H7 (cell line): Measurements from ENCODE around the gene SUB1. TPM values are rescaled to one million over a fixed set of nuclear protein-coding genes. Genes with fewer than 3 reads are reported as not detected.
"Not testable (repeated sequence)": the region's sequence is repeated elsewhere in the genome, so short reads cannot be mapped to it uniquely, and the experiment has no call there.

Experiments
- DNase-seq: peaks from one replicate; pipeline ENCODE4 v3.0.0; 2012
- H3K27me3 ChIP-seq: 2 replicates; pipeline ENCODE4 v1.6.0; 2011; ENCODE audit warnings: mild to moderate bottlenecking, low read length; ENCODE audit not compliant: control insufficient read depth, insufficient read depth
- H3K36me3 ChIP-seq: replicated peaks from 2 replicates; pipeline ENCODE4 v1.5.1; 2011; ENCODE audit warnings: low read length; ENCODE audit not compliant: control insufficient read depth, insufficient read depth
- H3K4me3 ChIP-seq: 2 replicates; pipeline ENCODE4 v1.5.1; 2011; ENCODE audit warnings: low read depth, mild to moderate bottlenecking, control low read depth, low read length, moderate library complexity; ENCODE audit not compliant: insufficient read depth
- total RNA-seq: library from RNA; depleted of rRNA; stranded (reverse); fragments of >200 nt; shearing (Covaris generic); gene quantifications from 2 replicates; pipeline ENCODE4 v1.2.3, GENCODE V29; 2014

The SUB1 gene
- total RNA-seq, 1 experiment from 2014 or later: 138 TPM

- DNase-seq, H3K27me3 ChIP-seq, H3K4me3 ChIP-seq, H3K36me3 ChIP-seq: not testable (repeated sequence)
These were observed 31.1 kb upstream of the SUB1 start for GRCh38 chr5:32554181-32554780.

- DNase-seq, H3K36me3 ChIP-seq, H3K27me3 ChIP-seq, H3K4me3 ChIP-seq: not testable (repeated sequence)
These were observed 28.8 kb upstream of the SUB1 start for GRCh38 chr5:32556543-32556942.

- DNase-seq: no peak
- no peaks in the 10 kb centered on the region for H3K36me3 ChIP-seq
- H3K4me3 ChIP-seq: no peak overlapping the region
- H3K27me3 ChIP-seq: no peaks in the 10 kb centered on the region
These were observed 25.9 kb upstream of the SUB1 start for GRCh38 chr5:32559411-32559810.

GRCh38 chr5:32559921-32560320 lies 25.4 kb upstream of the SUB1 start:
- Histone ChIP-seq H3K27me3 (no peaks in the 10 kb centered on the region), H3K36me3 (no peaks in the 10 kb centered on the region)

GRCh38 chr5:32562056-32562455 lies 23.3 kb upstream of the SUB1 start:
- H3K27me3 ChIP-seq: no peaks in the 10 kb centered on the region
- no peak overlapping the region for H3K4me3 ChIP-seq
- no peak for DNase-seq
- no peaks in the 10 kb centered on the region for H3K36me3 ChIP-seq

More at GRCh38 chr5:32559921-32560320, 25.4 kb upstream of the SUB1 start:
- H3K4me3 ChIP-seq: no peak overlapping the region
- DNase-seq: no peak

GRCh38 chr5:32562843-32563242 lies 22.5 kb upstream of the SUB1 start:
- no peaks in the 10 kb centered on the region for H3K27me3 ChIP-seq
- no peak for DNase-seq

GRCh38 chr5:32563614-32564013 lies 21.7 kb upstream of the SUB1 start:
- H3K4me3 ChIP-seq: no peak overlapping the region
- H3K27me3 ChIP-seq: no peaks in the 10 kb centered on the region
- no peak for DNase-seq
- H3K36me3 ChIP-seq: no peaks in the 10 kb centered on the region

More at GRCh38 chr5:32562843-32563242, 22.5 kb upstream of the SUB1 start:
- H3K4me3 ChIP-seq: no peak overlapping the region
- no peaks in the 10 kb centered on the region for H3K36me3 ChIP-seq

GRCh38 chr5:32565145-32565544 lies 20.2 kb upstream of the SUB1 start:
- Histone ChIP-seq H3K4me3 (no peak overlapping the region), H3K27me3 (no peaks in the 10 kb centered on the region), H3K36me3 (no peaks in the 10 kb centered on the region)
- DNase-seq: no peak

GRCh38 chr5:32566319-32567111 lies 18.8 kb upstream of the SUB1 start:
- no peak for DNase-seq
- no peaks in the 10 kb centered on the region for H3K27me3 ChIP-seq
- no peak overlapping the region for H3K4me3 ChIP-seq
- no peaks in the 10 kb centered on the region for H3K36me3 ChIP-seq

GRCh38 chr5:32571128-32571527 lies 14.2 kb upstream of the SUB1 start:
- DNase-seq: no peak
- Histone ChIP-seq H3K27me3 (no peaks in the 10 kb centered on the region), H3K4me3 (no peak overlapping the region), H3K36me3 (no peaks in the 10 kb centered on the region)

GRCh38 chr5:32572778-32573480 lies 12.4 kb upstream of the SUB1 start:
- no peak for DNase-seq
- Histone ChIP-seq H3K27me3 (no peaks in the 10 kb centered on the region), H3K4me3 (no peak overlapping the region)

GRCh38 chr5:32573481-32573854 lies 11.9 kb upstream of the SUB1 start:
- not testable (repeated sequence) for DNase-seq, H3K36me3 ChIP-seq, H3K4me3 ChIP-seq, H3K27me3 ChIP-seq

More at GRCh38 chr5:32572778-32573480, 12.4 kb upstream of the SUB1 start:
- no peaks in the 10 kb centered on the region for H3K36me3 ChIP-seq

GRCh38 chr5:32574540-32575175 lies 10.7 kb upstream of the SUB1 start:
- H3K36me3 ChIP-seq: no peaks in the 10 kb centered on the region
- no peaks in the 10 kb centered on the region for H3K27me3 ChIP-seq
- no peak for DNase-seq
- H3K4me3 ChIP-seq: no peak overlapping the region

GRCh38 chr5:32578363-32578762 lies 7.0 kb upstream of the SUB1 start:
- no peaks in the 10 kb centered on the region for H3K27me3 ChIP-seq
- no peak for DNase-seq
- H3K36me3 ChIP-seq: no peaks in the 10 kb centered on the region
- H3K4me3 ChIP-seq: no peak overlapping the region
